HepG2 (cell line): Measurements from ENCODE around the gene DPH2. TPM values are rescaled to one million over a fixed set of nuclear protein-coding genes. Genes with fewer than 3 reads are reported as not detected.
A peak's percentile ranks its signal among the peaks of the same experiment; 100 is the strongest.

Experiments
- ELF3 ChIP-seq: IDR thresholded peaks from 2 replicates; pipeline ENCODE4 v1.6.1; 2016; ENCODE audit warnings: missing genetic modification reagents, missing compliant biosample characterization
- EP300 ChIP-seq, 3 experiments: sonication (generic) in 1 of 3; formaldehyde crosslinking in 1 of 3; IDR thresholded peaks; 2 replicates each; pipeline versions ENCODE4 v1.5.1 to v1.6.1; 2011 to 2020; ENCODE audit warnings: low read depth in 2 of 3, low read length in 2 of 3, borderline replicate concordance in 1 of 3, improper control_type of control experiment in 1 of 3, mild to moderate bottlenecking in 1 of 3, missing genetic modification reagents in 1 of 3, moderate library complexity in 1 of 3
- FOXA3 ChIP-seq: IDR thresholded peaks from 2 replicates; pipeline ENCODE4 v1.6.1; 2016; ENCODE audit warnings: missing genetic modification reagents, missing compliant biosample characterization
- KLF16 ChIP-seq, 2 experiments: sonication (generic) in 1 of 2; formaldehyde crosslinking in 1 of 2; IDR thresholded peaks; 2 replicates each; pipeline versions ENCODE4 v1.6.1 to v1.8.0; 2016 to 2023; ENCODE audit warnings: missing genetic modification reagents in 2 of 2, missing compliant biosample characterization in 1 of 2
- TBL1XR1 ChIP-seq: fragments of 150-350 bp; IDR thresholded peaks from 2 replicates; pipeline ENCODE4 v1.6.1; 2014; ENCODE audit warnings: borderline replicate concordance, low read length; ENCODE audit not compliant: partially characterized antibody
- ZNF253 ChIP-seq: sonication (generic); formaldehyde crosslinking; IDR thresholded peaks from 2 replicates; pipeline ENCODE4 v1.8.0; 2022; ENCODE audit warnings: mild to moderate bottlenecking, missing genetic modification reagents, borderline replicate concordance
- ZNF367 ChIP-seq: sonication (generic); formaldehyde crosslinking; IDR thresholded peaks from 2 replicates; pipeline ENCODE4 v1.4.0; 2020; ENCODE audit warnings: missing genetic modification reagents, borderline replicate concordance
- ZNF569 ChIP-seq: sonication (generic); formaldehyde crosslinking; IDR thresholded peaks from 2 replicates; pipeline ENCODE4 v1.5.0; 2020; ENCODE audit warnings: mild to moderate bottlenecking, missing genetic modification reagents, moderate library complexity, borderline replicate concordance
- ZNF660 ChIP-seq: sonication (generic); formaldehyde crosslinking; IDR thresholded peaks from 2 replicates; pipeline ENCODE4 v1.5.1; 2020; ENCODE audit warnings: mild to moderate bottlenecking, low read depth, missing genetic modification reagents, borderline replicate concordance
- ZNF776 ChIP-seq: sonication (generic); formaldehyde crosslinking; IDR thresholded peaks from 2 replicates; pipeline ENCODE4 v1.4.0; 2020; ENCODE audit warnings: mild to moderate bottlenecking, missing genetic modification reagents
- ZNF891 ChIP-seq: sonication (generic); formaldehyde crosslinking; IDR thresholded peaks from 2 replicates; pipeline ENCODE4 v1.5.0; 2020; ENCODE audit warnings: mild to moderate bottlenecking, missing genetic modification reagents
- polyA plus RNA-seq, 8 experiments: library from polyadenylated mRNA; depleted of rRNA in 3 of 8; stranded (reverse) in 7 of 8; unstranded in 1 of 8; fragments of >200 nt; fragmentation: Illumina TruSeq in 4 of 8; extraction: Trizol in 4 of 8; gene quantifications; 2 replicates each; pipeline versions ENCODE4 v1.2.1 to v1.2.3, GENCODE V29; 2011 to 2016; ENCODE audit warnings: low read depth in 4 of 8, missing spikeins in 1 of 8, mixed read lengths in 1 of 8; ENCODE audit not compliant: insufficient read depth in 1 of 8
- total RNA-seq, 5 experiments: library from RNA; depleted of rRNA; stranded (reverse); fragments of >200 nt; fragmentation: Illumina TruSeq; extraction: Trizol; gene quantifications; 2 replicates each; pipeline ENCODE4 v1.2.3, GENCODE V29; 2016; ENCODE audit warnings: low read depth in 1 of 5
- TF ChIP-seq, protein P1 (sequence below): sonication (generic); formaldehyde crosslinking; IDR thresholded peaks from 2 replicates; pipeline ENCODE4 v1.4.0; 2020; ENCODE audit warnings: missing genetic modification reagents, borderline replicate concordance
- TF ChIP-seq, protein P2 (sequence below): sonication (generic); formaldehyde crosslinking; IDR thresholded peaks from 2 replicates; pipeline ENCODE4 v1.4.0; 2020; ENCODE audit warnings: missing genetic modification reagents
- TF ChIP-seq, protein P3 (sequence below): fragments of 450-650 bp; IDR thresholded peaks from 2 replicates; pipeline ENCODE4 v1.6.1; 2016
- TF ChIP-seq, protein P4 (sequence below), 2 experiments: sonication (generic) in 1 of 2; formaldehyde crosslinking in 1 of 2; IDR thresholded peaks; 2 replicates each; pipeline versions ENCODE4 v1.4.0 to v1.6.1; 2016 to 2020; ENCODE audit warnings: borderline replicate concordance in 1 of 2, low read depth in 1 of 2, mild to moderate bottlenecking in 1 of 2, missing genetic modification reagents in 1 of 2

DPH2 gene
- total and polyA plus RNA-seq, 2 of the 13 experiments (the other 11 are each of a cell fraction or from before 2014, with no cell fraction given) = 32.2 to 38.3 TPM

DNA sequence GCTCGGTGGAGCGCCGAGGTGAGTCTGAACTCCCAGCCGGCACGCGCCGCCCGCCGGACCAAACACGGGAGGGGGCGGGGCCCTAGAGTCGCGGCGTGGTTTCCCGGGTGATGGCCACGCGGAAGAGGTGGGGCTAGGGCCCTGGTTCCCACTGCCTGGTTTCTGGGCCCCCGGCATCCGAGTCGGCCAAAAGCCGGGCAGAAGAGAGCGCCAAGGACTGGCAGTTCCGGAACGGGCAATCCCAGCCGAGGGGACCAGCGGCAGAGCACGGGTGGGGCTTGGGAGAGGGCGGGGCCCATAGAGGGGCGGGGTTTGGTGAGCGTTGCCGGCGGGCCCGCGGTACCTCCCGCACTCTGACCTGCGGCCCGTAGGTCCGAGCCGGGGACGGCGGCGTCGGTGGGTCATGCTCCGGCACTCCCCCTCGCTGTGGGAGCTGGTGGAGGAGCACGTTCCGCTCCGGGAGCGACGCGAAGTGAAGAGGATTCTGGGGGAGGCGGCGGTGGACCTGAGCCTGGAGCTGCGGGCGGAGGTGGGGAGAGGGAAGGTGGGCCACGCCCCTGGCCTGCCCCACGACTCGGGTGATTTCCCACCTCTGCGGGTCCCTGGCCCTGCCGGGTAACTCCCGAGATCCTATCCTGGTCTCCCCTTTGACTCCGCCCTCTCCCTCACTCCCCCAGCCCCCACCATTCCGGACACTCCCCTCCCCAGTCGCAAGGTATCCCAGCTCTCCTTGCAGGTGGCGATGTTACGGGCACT lies 21.8 kb downstream of the DPH2 start, which contains the start of gene CCDC24 (continued):
- TF ChIP-seq, protein P1, sequence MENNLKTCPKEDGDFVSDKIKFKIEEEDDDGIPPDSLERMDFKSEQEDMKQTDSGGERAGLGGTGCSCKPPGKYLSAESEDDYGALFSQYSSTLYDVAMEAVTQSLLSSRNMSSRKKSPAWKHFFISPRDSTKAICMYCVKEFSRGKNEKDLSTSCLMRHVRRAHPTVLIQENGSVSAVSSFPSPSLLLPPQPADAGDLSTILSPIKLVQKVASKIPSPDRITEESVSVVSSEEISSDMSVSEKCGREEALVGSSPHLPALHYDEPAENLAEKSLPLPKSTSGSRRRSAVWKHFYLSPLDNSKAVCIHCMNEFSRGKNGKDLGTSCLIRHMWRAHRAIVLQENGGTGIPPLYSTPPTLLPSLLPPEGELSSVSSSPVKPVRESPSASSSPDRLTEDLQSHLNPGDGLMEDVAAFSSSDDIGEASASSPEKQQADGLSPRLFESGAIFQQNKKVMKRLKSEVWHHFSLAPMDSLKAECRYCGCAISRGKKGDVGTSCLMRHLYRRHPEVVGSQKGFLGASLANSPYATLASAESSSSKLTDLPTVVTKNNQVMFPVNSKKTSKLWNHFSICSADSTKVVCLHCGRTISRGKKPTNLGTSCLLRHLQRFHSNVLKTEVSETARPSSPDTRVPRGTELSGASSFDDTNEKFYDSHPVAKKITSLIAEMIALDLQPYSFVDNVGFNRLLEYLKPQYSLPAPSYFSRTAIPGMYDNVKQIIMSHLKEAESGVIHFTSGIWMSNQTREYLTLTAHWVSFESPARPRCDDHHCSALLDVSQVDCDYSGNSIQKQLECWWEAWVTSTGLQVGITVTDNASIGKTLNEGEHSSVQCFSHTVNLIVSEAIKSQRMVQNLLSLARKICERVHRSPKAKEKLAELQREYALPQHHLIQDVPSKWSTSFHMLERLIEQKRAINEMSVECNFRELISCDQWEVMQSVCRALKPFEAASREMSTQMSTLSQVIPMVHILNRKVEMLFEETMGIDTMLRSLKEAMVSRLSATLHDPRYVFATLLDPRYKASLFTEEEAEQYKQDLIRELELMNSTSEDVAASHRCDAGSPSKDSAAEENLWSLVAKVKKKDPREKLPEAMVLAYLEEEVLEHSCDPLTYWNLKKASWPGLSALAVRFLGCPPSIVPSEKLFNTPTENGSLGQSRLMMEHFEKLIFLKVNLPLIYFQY (CRISPR knock-in tag) = peak; percentile 75
- TF ChIP-seq, protein P2, sequence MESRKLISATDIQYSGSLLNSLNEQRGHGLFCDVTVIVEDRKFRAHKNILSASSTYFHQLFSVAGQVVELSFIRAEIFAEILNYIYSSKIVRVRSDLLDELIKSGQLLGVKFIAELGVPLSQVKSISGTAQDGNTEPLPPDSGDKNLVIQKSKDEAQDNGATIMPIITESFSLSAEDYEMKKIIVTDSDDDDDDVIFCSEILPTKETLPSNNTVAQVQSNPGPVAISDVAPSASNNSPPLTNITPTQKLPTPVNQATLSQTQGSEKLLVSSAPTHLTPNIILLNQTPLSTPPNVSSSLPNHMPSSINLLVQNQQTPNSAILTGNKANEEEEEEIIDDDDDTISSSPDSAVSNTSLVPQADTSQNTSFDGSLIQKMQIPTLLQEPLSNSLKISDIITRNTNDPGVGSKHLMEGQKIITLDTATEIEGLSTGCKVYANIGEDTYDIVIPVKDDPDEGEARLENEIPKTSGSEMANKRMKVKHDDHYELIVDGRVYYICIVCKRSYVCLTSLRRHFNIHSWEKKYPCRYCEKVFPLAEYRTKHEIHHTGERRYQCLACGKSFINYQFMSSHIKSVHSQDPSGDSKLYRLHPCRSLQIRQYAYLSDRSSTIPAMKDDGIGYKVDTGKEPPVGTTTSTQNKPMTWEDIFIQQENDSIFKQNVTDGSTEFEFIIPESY (CRISPR knock-in tag) = no peak
- TF ChIP-seq FOXA3 (CRISPR knock-in tag) (no peak), ELF3 (no peak), ZNF776 (peak; percentile 55; the same call in 1 of the 2 replicates), ZNF253 (CRISPR knock-in tag) (no peak), ZNF660 (CRISPR knock-in tag) (no peak), TBL1XR1 (no peak), ZNF891 (CRISPR knock-in tag) (peak; percentile 47; the same call in 1 of the 2 replicates), ZNF569 (no peak), KLF16 (CRISPR knock-in tag; IDR thresholded peaks at IDR 0.05) (peak; percentile 44 to 54; a peak in 1 of 4 replicates), EP300 (IDR thresholded peaks at IDR 0.05; ENCODE audit: low read depth in 2 of 2, low read length in 2 of 2) (no peak), EP300 (CRISPR knock-in tag; IDR thresholded peaks at IDR 0.05; ENCODE audit: borderline replicate concordance) (no peak), ZNF367 (CRISPR knock-in tag) (no peak)
- TF ChIP-seq, protein P3, sequence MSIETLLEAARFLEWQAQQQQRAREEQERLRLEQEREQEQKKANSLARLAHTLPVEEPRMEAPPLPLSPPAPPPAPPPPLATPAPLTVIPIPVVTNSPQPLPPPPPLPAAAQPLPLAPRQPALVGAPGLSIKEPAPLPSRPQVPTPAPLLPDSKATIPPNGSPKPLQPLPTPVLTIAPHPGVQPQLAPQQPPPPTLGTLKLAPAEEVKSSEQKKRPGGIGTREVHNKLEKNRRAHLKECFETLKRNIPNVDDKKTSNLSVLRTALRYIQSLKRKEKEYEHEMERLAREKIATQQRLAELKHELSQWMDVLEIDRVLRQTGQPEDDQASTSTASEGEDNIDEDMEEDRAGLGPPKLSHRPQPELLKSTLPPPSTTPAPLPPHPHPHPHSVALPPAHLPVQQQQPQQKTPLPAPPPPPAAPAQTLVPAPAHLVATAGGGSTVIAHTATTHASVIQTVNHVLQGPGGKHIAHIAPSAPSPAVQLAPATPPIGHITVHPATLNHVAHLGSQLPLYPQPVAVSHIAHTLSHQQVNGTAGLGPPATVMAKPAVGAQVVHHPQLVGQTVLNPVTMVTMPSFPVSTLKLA = peak; percentile 66
- TF ChIP-seq, protein P4, sequence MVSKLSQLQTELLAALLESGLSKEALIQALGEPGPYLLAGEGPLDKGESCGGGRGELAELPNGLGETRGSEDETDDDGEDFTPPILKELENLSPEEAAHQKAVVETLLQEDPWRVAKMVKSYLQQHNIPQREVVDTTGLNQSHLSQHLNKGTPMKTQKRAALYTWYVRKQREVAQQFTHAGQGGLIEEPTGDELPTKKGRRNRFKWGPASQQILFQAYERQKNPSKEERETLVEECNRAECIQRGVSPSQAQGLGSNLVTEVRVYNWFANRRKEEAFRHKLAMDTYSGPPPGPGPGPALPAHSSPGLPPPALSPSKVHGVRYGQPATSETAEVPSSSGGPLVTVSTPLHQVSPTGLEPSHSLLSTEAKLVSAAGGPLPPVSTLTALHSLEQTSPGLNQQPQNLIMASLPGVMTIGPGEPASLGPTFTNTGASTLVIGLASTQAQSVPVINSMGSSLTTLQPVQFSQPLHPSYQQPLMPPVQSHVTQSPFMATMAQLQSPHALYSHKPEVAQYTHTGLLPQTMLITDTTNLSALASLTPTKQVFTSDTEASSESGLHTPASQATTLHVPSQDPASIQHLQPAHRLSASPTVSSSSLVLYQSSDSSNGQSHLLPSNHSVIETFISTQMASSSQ (IDR thresholded peaks at IDR 0.05; ENCODE audit: low read depth) = no peak
- TF ChIP-seq, protein P4 (CRISPR knock-in tag; IDR thresholded peaks at IDR 0.05; ENCODE audit: borderline replicate concordance) = peak; percentile 39; the same call in 1 of the 2 replicates
